ENCODE data around the gene ADGRA3.

ADGRA3 gene

GRCh38 chr4:22515888-22516541, at the start of gene ADGRA3:
TSS of gene ADGRA3 (minus strand) at chr4:22516066. CDS start at chr4:22515784, 282 bp downstream.
- no peak for DNase-seq (ENCODE audit: low read depth, low spot score)
- Histone ChIP-seq H3K9me3 (ENCODE audit: low read depth, low read length) (no peaks in the 10 kb centered on the region), H3K36me3 (ENCODE audit: insufficient read depth, low read length) (no peaks in the 10 kb centered on the region), H3K9ac (ENCODE audit: insufficient read length) (peak within 1 kb of the TSS; percentile 66), H3K4me3 (peak within 1 kb of the TSS; percentile 82), H3K27ac (no peak within 1 kb of the TSS)
- TF ChIP-seq POLR2AphosphoS5 (IDR thresholded peaks at IDR 0.05; ENCODE audit: borderline replicate concordance, low read depth, low read length) (no peak), EZH2 (IDR thresholded peaks at IDR 0.05) (no peak), FOXP2 (optimal IDR thresholded peaks at IDR 0.05; ENCODE audit: control extremely low read depth, extremely low read length, insufficient read depth) (no peak)

- H3K36me3 ChIP-seq (ENCODE audit: insufficient read depth, low read length) = no peaks in the 10 kb centered on the region
- H3K4me3 ChIP-seq = no peak overlapping the region
- no peak for DNase-seq (ENCODE audit: low read depth, low spot score)
- no peak overlapping the region for H3K27ac ChIP-seq
- H3K9me3 ChIP-seq (ENCODE audit: low read depth, low read length) = no peaks in the 10 kb centered on the region
- no peak overlapping the region for H3K9ac ChIP-seq (ENCODE audit: insufficient read length)
- no peak for TF ChIP-seq POLR2AphosphoS5 (IDR thresholded peaks at IDR 0.05; ENCODE audit: borderline replicate concordance, low read depth, low read length)
Measured at GRCh38 chr4:22556495-22556894, 40.6 kb upstream of the ADGRA3 start.

- Histone ChIP-seq H3K4me3 (no peak overlapping the region), H3K36me3 (ENCODE audit: insufficient read depth, low read length) (no peaks in the 10 kb centered on the region), H3K27ac (no peak overlapping the region), H3K9me3 (ENCODE audit: low read depth, low read length) (no peaks in the 10 kb centered on the region), H3K9ac (ENCODE audit: insufficient read length) (no peak overlapping the region)
- TF ChIP-seq EZH2 (IDR thresholded peaks at IDR 0.05) = no peak
- no peak for DNase-seq (ENCODE audit: low read depth, low spot score)
Measured at GRCh38 chr4:22554670-22555069, 38.8 kb upstream of the ADGRA3 start.

GRCh38 chr4:22553560-22553959, 37.7 kb upstream of the ADGRA3 start:
- H3K4me3 ChIP-seq = no peak overlapping the region
- H3K27ac ChIP-seq = no peak overlapping the region
- DNase-seq (ENCODE audit: low read depth, low spot score) = no peak
- TF ChIP-seq FOXP2 (optimal IDR thresholded peaks at IDR 0.05; ENCODE audit: control extremely low read depth, extremely low read length, insufficient read depth) = no peak
- TF ChIP-seq POLR2AphosphoS5 (IDR thresholded peaks at IDR 0.05; ENCODE audit: borderline replicate concordance, low read depth, low read length) = no peak
- no peak for TF ChIP-seq EZH2 (IDR thresholded peaks at IDR 0.05)
- H3K36me3 ChIP-seq (ENCODE audit: insufficient read depth, low read length) = no peaks in the 10 kb centered on the region
- no peaks in the 10 kb centered on the region for H3K9me3 ChIP-seq (ENCODE audit: low read depth, low read length)
- no peak overlapping the region for H3K9ac ChIP-seq (ENCODE audit: insufficient read length)

- no peak for DNase-seq (ENCODE audit: low read depth, low spot score)
- H3K9me3 ChIP-seq (ENCODE audit: low read depth, low read length) = no peaks in the 10 kb centered on the region
- no peak for TF ChIP-seq EZH2 (IDR thresholded peaks at IDR 0.05)
Measured at GRCh38 chr4:22552812-22553211, 36.9 kb upstream of the ADGRA3 start.

GRCh38 chr4:22551550-22551949, 35.7 kb upstream of the ADGRA3 start:
- no peak overlapping the region for H3K27ac ChIP-seq
- no peak overlapping the region for H3K9ac ChIP-seq (ENCODE audit: insufficient read length)
- H3K4me3 ChIP-seq = no peak overlapping the region
- no peaks in the 10 kb centered on the region for H3K36me3 ChIP-seq (ENCODE audit: insufficient read depth, low read length)
- TF ChIP-seq FOXP2 (optimal IDR thresholded peaks at IDR 0.05; ENCODE audit: control extremely low read depth, extremely low read length, insufficient read depth) (no peak), POLR2AphosphoS5 (IDR thresholded peaks at IDR 0.05; ENCODE audit: borderline replicate concordance, low read depth, low read length) (no peak), EZH2 (IDR thresholded peaks at IDR 0.05) (no peak)
- H3K9me3 ChIP-seq (ENCODE audit: low read depth, low read length) = no peaks in the 10 kb centered on the region
- DNase-seq (ENCODE audit: low read depth, low spot score) = no peak

More at GRCh38 chr4:22552812-22553211, 36.9 kb upstream of the ADGRA3 start:
- H3K9ac ChIP-seq (ENCODE audit: insufficient read length) = no peak overlapping the region
- no peaks in the 10 kb centered on the region for H3K36me3 ChIP-seq (ENCODE audit: insufficient read depth, low read length)
- no peak overlapping the region for H3K4me3 ChIP-seq
- H3K27ac ChIP-seq = no peak overlapping the region

- H3K27ac ChIP-seq = no peak overlapping the region
- DNase-seq (ENCODE audit: low read depth, low spot score) = no peak
- no peak overlapping the region for H3K9ac ChIP-seq (ENCODE audit: insufficient read length)
- TF ChIP-seq POLR2AphosphoS5 (IDR thresholded peaks at IDR 0.05; ENCODE audit: borderline replicate concordance, low read depth, low read length) (no peak), EZH2 (IDR thresholded peaks at IDR 0.05) (no peak), FOXP2 (optimal IDR thresholded peaks at IDR 0.05; ENCODE audit: control extremely low read depth, extremely low read length, insufficient read depth) (no peak)
- H3K4me3 ChIP-seq = no peak overlapping the region
- no peaks in the 10 kb centered on the region for H3K36me3 ChIP-seq (ENCODE audit: insufficient read depth, low read length)
- no peaks in the 10 kb centered on the region for H3K9me3 ChIP-seq (ENCODE audit: low read depth, low read length)
Measured at GRCh38 chr4:22546299-22546698, 30.4 kb upstream of the ADGRA3 start.

GRCh38 chr4:22539251-22539650, 23.4 kb upstream of the ADGRA3 start:
- no peak for TF ChIP-seq EZH2 (IDR thresholded peaks at IDR 0.05)
- no peaks in the 10 kb centered on the region for H3K9me3 ChIP-seq (ENCODE audit: low read depth, low read length)
- H3K4me3 ChIP-seq = no peak overlapping the region
- DNase-seq (ENCODE audit: low read depth, low spot score) = no peak
- no peak overlapping the region for H3K27ac ChIP-seq
- no peak overlapping the region for H3K9ac ChIP-seq (ENCODE audit: insufficient read length)
- no peaks in the 10 kb centered on the region for H3K36me3 ChIP-seq (ENCODE audit: insufficient read depth, low read length)

- no peak overlapping the region for H3K4me3 ChIP-seq
- H3K9ac ChIP-seq (ENCODE audit: insufficient read length) = no peak overlapping the region
- DNase-seq (ENCODE audit: low read depth, low spot score) = no peak
- H3K9me3 ChIP-seq (ENCODE audit: low read depth, low read length) = no peaks in the 10 kb centered on the region
- TF ChIP-seq EZH2 (IDR thresholded peaks at IDR 0.05) (no peak), FOXP2 (optimal IDR thresholded peaks at IDR 0.05; ENCODE audit: control extremely low read depth, extremely low read length, insufficient read depth) (no peak), POLR2AphosphoS5 (IDR thresholded peaks at IDR 0.05; ENCODE audit: borderline replicate concordance, low read depth, low read length) (no peak)
- no peak overlapping the region for H3K27ac ChIP-seq
- H3K36me3 ChIP-seq (ENCODE audit: insufficient read depth, low read length) = no peaks in the 10 kb centered on the region
Measured at GRCh38 chr4:22537864-22538263, 22.0 kb upstream of the ADGRA3 start.

All from SK-N-MC (cell line).